Activated naive CD4-positive, alpha-beta T cell treated with anti-CD3 and anti-CD28 coated beads, Interleukin-2, amount 50 U/mL, for 16 hours (primary cell): ENCODE data around the gene PSMC1.

Source experiments
- DNase-seq: peaks from one replicate; pipeline ENCODE4 v3.0.0-alpha.2; 2020

The PSMC1 gene

GRCh38 chr14:90302529-90303303 lies 46.4 kb downstream of the PSMC1 start:
- no peak for DNase-seq

DNA sequence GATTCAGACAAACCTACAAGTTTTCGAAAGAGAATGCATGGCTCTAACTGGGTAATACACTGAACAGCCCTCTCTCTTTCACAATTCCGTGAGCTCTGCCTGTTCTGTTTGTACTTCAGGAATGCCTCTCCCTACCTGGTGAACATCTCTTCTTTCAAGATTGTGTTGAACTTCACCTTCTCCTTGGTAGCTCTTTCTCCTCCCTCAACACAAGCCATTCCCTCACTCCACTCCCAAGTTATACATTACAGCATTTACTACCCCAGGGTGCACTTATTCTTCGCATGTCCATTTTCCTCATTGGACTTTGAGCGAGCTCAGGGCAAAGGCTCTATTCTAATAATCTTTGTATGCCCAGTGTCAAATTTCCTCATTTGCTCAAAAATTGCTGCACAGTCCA lies 47.1 kb downstream of the PSMC1 start:
- no peak for DNase-seq

DNA sequence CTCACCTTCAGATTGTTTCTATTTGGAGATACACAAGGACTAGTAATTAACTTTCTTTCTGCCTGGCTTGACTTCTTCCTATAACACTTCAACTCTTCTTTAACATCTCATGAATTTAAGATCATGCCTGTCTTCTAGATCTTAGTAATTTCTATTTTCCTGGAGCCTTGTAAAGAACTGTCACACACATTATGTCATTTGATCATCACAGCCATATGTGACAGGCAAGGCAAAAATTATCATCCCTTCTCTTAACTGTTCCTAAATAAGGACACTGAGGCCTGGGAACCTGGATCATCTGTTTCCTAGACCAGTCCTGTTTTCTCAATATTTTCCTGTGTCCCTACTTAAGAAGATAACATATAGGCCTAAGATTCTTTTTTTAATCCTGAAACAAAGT lies 48.1 kb downstream of the PSMC1 start:
- no peak for DNase-seq

- DNase-seq = no peak
Observed at GRCh38 chr14:90305176-90305601, 48.8 kb downstream of the PSMC1 start.

DNA sequence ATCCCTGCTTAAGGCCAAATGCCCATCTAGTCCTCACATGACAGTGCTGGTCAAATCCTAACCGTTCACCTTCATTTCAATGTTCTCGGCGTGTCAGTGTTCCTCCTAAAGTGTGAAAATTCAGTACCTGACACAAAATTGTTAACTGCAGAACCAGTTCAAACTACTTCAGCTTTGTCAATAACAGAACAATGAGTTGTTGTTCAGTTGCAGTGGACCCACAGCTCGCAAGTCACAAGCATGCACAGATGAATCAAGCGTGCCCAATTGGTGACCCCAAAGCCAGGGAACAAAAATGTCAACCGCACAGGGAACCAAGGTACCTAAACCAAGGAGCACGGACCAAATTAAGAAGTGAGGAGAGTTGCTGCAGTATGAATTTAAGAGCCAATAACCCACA lies 52.2 kb downstream of the PSMC1 start:
- no peak for DNase-seq

DNA sequence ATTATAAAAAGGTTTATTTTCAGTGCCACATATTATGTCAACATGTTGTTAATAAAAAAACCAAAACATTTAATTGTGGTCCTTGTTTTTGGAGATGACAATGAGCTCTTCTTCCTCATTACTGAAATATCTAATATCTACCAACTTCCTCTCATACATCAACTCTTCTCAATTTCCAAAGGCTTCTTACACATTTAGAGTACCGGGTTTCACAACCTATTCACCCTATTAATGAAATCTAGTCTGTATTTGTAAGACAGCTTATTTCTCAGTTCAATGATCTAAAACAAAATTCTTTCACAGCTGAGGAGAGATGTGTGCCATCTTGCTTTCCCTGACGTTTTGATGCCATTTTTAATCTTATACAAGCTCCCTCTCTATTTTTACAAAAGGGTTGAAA lies 60.9 kb downstream of the PSMC1 start:
- no peak for DNase-seq

- DNase-seq = no peak
Observed at GRCh38 chr14:90318016-90318415, 61.7 kb downstream of the PSMC1 start.

DNA sequence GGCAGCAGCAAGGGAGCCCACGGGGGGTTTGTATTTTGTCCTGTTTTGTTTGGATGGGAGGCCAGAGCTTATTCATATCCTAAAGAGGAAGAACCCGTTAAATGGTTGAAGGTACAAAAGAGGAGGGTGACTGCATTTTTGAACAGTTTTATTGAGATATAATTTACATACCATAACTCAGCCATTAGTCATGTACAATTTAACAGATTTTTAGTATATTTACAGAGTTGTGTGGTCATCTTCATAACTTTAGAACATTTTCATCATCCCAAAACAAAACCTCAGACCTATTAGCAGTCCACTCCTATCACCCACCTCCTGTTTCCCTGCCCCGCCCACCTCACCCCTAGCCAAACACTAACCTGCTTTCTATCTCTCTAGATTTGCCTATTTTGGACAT lies 62.8 kb downstream of the PSMC1 start:
- DNase-seq = no peak

- no peak for DNase-seq
Observed at GRCh38 chr14:90319634-90320541, 63.5 kb downstream of the PSMC1 start.

DNA sequence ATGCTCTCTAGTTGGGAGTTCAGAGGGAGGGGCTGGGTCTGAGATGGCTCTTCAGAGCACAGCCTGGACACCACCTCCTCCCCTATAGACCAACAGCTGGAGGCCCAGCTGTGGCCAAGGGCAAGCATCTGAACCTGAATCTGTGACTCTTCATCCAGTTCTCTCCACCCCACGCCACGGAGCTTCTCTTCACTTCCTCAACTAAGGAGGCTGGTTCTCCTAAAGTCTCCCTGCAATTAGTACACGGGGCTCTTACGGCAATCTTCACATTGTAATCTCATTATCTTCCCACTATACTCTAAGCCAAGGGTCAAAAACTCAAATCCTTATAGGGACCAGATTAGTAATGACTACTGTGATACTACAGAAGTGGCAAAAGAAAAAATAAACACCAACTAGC lies 65.5 kb downstream of the PSMC1 start:
- DNase-seq = no peak
